K562 (cell line): ENCODE measurements around the gene DARS1. TPM values are rescaled to one million over a fixed set of nuclear protein-coding genes. Genes with fewer than 3 reads are reported as not detected.

Source experiments
- ARID1B ChIP-seq: fragments of 450-650 bp; IDR thresholded peaks from 2 replicates; pipeline ENCODE4 v1.6.1; 2016; ENCODE audit warnings: antibody characterized with exemption, mild to moderate bottlenecking, inconsistent platforms
- ATF4 ChIP-seq: fragments of 450-650 bp; formaldehyde crosslinking; IDR thresholded peaks from 2 replicates; pipeline ENCODE4 v1.4.0; 2022; ENCODE audit warnings: mild to moderate bottlenecking, moderate library complexity
- BCLAF1 ChIP-seq, 2 experiments: fragments of 450-650 bp in 1 of 2; IDR thresholded peaks; 2 replicates each; pipeline ENCODE4 v1.6.1; 2011 to 2017; ENCODE audit warnings: low read depth in 2 of 2, antibody characterized with exemption in 1 of 2, borderline replicate concordance in 1 of 2, low read length in 1 of 2, mild to moderate bottlenecking in 1 of 2, mixed read lengths in 1 of 2; ENCODE audit not compliant: control insufficient read depth in 1 of 2
- IRF1 ChIP-seq: sonication (generic); formaldehyde crosslinking; IDR thresholded peaks from 2 replicates; pipeline ENCODE4 v1.8.0; 2022; ENCODE audit warnings: missing genetic modification reagents, mild to moderate bottlenecking, borderline replicate concordance
- IRF9 ChIP-seq: fragments of 450-650 bp; IDR thresholded peaks from 2 replicates; pipeline ENCODE4 v1.6.1; 2016; ENCODE audit warnings: missing biosample characterization, missing genetic modification characterization
- KLF10 ChIP-seq: fragments of 250-450 bp; sonication (Bioruptor Pico); IDR thresholded peaks from 2 replicates; pipeline ENCODE4 v1.6.1; 2021; ENCODE audit warnings: matching md5 sums
- NCOA1 ChIP-seq: fragments of 450-650 bp; IDR thresholded peaks from 2 replicates; pipeline ENCODE4 v1.6.1; 2016; ENCODE audit warnings: low read depth
- RFX5 ChIP-seq: IDR thresholded peaks from 2 replicates; pipeline ENCODE4 v1.6.1; 2011; ENCODE audit warnings: low read depth, mild to moderate bottlenecking, improper control_type of control experiment, low read length
- USF1 ChIP-seq: sonication (generic); formaldehyde crosslinking; IDR thresholded peaks from 2 replicates; pipeline ENCODE4 v1.9.0; 2022; ENCODE audit warnings: mild to moderate bottlenecking, missing genetic modification reagents
- ZBTB5 ChIP-seq: fragments of 450-650 bp; IDR thresholded peaks from 2 replicates; pipeline ENCODE4 v1.6.1; 2017; ENCODE audit warnings: antibody characterized with exemption
- ZBTB7A ChIP-seq: IDR thresholded peaks from 2 replicates; pipeline ENCODE4 v1.6.1; 2011; ENCODE audit warnings: low read depth, mild to moderate bottlenecking, low read length, moderate library complexity, borderline replicate concordance; ENCODE audit not compliant: control insufficient read depth
- ZEB2 ChIP-seq: fragments of 450-650 bp; IDR thresholded peaks from 2 replicates; pipeline ENCODE4 v1.6.1; 2016
- ZNF224 ChIP-seq: sonication (generic); formaldehyde crosslinking; IDR thresholded peaks from 2 replicates; pipeline ENCODE4 v1.8.0; 2022; ENCODE audit warnings: mild to moderate bottlenecking, missing genetic modification reagents
- ZNF512 ChIP-seq: IDR thresholded peaks from 2 replicates; pipeline ENCODE4 v1.6.1; 2016; ENCODE audit warnings: missing genetic modification characterization, missing compliant biosample characterization
- ZNF764 ChIP-seq: fragments of 250-450 bp; sonication (Bioruptor Pico); IDR thresholded peaks from 2 replicates; pipeline ENCODE4 v1.4.0; 2020; ENCODE audit warnings: low read depth, mild to moderate bottlenecking, moderate library complexity
- polyA plus RNA-seq, 8 experiments: library from polyadenylated mRNA; depleted of rRNA in 4 of 8; stranded (reverse) in 5 of 8; unstranded in 3 of 8; fragments of >200 nt; fragmentation: Nextera tagmentation in 2 of 8; fragmentation: Illumina TruSeq in 1 of 8; extraction: Ambion mirVana in 2 of 8; extraction: Trizol in 1 of 8; gene quantifications; 2 replicates each; pipeline versions ENCODE4 v1.2.1 to v1.2.3, GENCODE V29; 2011 to 2014; ENCODE audit warnings: inconsistent platforms in 1 of 8, missing spikeins in 1 of 8
- total RNA-seq, 7 experiments: library from RNA; depleted of rRNA in 6 of 7; stranded (reverse); fragments of >200 nt in 6 of 7; fragmentation: Illumina TruSeq in 2 of 7; extraction: Trizol in 2 of 7; gene quantifications; 2 replicates each; pipeline versions ENCODE4 v1.2.1 to v1.2.3, GENCODE V29; 2011 to 2021; ENCODE audit warnings: low replicate concordance in 1 of 7

Gene DARS1
- total and polyA plus RNA-seq, 9 of the 15 experiments (the other 6 are each of a cell fraction or from before 2014, with no cell fraction given): 91.5 to 239 (median 98.0) TPM

GRCh38 chr2:135948642-135949355, 36.6 kb downstream of the DARS1 start (continued):
- no peak for TF ChIP-seq RFX5
- TF ChIP-seq ZBTB5: no peak
- no peak for TF ChIP-seq ATF4 (CRISPR knock-in tag)
- no peak for TF ChIP-seq ZBTB7A
- TF ChIP-seq ARID1B: peak; percentile 86
- TF ChIP-seq ZNF512 (tag): no peak
- TF ChIP-seq ZEB2: peak; percentile 66; the same call in 1 of the 2 replicates
- no peak for TF ChIP-seq ZNF224 (CRISPR knock-in tag)
- TF ChIP-seq IRF1 (CRISPR knock-in tag): no peak
- no peak for TF ChIP-seq ZNF764
- no peak for TF ChIP-seq IRF9 (tag)
- no peak for TF ChIP-seq BCLAF1 (IDR thresholded peaks at IDR 0.05; ENCODE audit: borderline replicate concordance in 1 of 2, control insufficient read depth in 1 of 2, low read depth in 2 of 2, low read length in 1 of 2)
- no peak for TF ChIP-seq KLF10
- no peak for TF ChIP-seq NCOA1
- no peak for TF ChIP-seq USF1 (CRISPR knock-in tag)
